EL (cell line): ENCODE results near the gene TTYH3.

Source experiments
- DNase-seq: peaks from one replicate; pipeline ENCODE4 v3.0.0-alpha.2; 2016

Gene TTYH3

DNA sequence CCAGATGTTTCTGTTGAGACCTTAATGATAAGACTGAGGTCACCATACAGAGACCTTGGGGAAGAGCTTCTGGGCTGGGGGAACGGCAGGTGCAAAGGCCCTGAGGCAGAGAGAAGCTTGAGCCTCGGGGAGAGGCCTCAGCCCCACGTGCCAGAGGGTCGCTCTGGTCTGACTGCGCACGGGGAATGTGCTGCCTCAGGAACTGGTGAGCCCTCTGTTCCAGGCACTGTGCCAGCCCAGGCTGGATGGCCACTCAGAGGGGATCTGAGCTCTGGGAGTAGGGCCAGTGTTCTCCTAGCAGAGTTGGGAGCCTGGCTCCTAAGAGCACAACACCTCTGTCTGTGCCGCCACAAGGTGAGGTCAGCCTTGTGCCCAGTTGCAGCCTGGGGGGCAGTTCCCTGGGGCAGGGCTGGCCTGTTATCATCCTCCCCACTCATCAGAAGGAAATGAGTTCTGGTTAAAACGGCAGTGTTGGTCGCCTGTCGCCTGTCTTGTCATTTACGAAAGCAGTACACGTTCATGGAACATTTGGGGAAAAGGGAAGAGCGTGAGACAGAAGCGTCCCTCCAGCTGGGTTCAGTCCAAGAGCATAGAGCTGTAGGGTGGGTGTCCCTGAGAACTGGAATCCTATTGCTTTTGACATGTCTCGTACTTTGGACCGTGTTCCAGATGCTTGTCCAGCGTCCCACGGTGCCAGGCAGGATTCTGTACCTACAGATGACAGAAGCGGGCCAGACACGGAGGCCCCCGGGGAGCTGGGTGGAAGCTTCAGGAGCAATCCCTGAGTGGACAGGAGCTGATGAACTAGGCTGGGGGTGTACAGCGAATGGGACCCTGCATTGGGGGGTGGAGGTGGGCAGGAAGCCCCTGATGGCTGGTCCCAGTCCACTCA is 4.3 kb downstream of the TTYH3 start:
- DNase-seq = peak; percentile 76

DNA sequence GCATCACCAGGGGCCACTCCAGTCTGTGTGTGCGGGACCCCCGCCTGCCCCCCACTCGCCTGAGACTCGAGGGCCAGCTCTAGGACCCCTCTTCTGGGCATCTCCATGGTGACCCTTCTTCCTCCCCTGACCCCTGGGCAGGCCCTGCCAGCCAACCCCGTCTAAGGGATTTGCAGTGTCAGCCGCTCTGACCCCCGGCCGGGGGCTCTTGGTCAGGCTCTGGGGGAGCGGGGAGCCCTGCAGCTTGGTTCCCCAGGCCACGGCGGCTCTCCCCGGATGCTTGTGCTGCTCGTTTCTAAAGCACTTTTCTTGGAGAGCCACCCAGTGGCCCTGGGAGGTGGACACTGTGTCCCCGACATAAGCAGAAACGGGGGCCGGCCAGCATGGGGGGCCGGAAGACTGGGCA is 5.3 kb downstream of the TTYH3 start:
- DNase-seq = no peak

DNA sequence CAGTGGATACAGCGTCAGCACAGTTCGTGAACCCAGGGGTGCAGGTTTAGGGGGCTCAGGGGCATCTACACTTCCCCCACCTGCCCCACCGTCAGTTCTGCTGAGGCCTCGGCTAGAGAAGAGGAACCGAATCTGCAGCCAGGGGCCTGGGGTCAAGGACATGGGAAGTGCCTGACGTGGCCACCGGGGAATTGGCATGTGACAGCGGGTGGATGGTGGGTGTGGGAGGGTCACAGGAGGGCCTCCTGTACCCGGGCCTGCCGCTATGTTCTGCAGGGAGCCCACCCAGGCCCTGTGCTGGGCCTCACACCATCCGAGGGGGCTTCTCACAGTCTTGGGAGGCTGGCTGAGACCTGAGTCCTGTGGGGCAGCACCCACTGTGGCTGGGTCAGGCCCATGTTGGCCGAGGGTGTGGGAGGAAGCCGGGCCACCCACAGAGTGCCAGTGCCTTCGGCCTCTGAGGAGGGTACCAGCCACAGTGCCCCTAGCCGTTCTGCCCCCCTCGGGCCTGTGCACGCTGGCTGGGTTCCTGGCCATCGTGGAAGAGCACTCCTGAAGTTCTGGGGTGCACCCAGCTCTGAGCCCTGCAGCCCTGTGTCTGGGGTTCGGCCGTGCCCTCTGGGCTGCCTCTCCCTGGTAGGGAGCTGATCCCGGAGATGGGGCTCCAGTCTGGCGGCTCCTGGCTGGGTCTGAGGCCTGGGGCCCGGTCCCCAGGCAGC is 5.9 kb downstream of the TTYH3 start:
- no peak for DNase-seq

DNA sequence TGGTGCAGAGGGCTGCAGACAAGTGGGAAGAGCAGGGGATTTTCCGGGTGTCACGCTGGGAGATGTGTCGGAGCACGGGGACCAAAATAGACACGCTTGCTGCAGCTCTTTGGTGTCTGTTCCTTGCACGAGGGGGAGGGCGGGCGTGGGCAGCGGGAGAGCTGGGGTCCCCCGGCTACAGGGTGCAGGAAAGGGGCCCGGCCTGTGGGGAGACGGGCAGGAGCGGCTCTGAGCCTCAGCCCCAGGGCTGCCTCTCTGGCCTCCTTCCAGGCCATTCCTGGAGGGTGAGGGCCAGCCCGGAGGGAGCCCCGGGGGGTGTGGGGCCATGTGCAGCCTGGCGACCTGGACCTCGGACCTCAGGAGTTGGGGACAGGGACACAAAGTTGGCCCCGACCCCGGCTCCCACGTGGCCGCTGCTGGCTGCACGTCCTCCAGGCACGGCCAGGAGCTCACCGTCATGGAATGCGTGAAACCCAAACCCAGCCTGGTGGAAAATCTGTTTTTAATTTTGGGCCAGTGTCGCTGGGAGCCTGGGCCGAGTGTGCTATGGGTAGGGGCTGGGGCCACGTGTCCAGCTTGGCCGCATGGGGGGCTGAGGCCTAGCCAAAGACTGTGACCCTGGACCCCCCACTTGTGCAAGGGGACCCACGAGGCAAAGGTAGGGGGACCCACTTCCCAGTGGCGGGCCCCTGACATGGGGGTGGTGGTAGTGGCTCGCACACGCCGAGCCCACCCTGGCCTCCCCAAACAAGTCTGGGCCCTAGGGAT is 6.6 kb downstream of the TTYH3 start:
- peak; percentile 82 for DNase-seq

DNA sequence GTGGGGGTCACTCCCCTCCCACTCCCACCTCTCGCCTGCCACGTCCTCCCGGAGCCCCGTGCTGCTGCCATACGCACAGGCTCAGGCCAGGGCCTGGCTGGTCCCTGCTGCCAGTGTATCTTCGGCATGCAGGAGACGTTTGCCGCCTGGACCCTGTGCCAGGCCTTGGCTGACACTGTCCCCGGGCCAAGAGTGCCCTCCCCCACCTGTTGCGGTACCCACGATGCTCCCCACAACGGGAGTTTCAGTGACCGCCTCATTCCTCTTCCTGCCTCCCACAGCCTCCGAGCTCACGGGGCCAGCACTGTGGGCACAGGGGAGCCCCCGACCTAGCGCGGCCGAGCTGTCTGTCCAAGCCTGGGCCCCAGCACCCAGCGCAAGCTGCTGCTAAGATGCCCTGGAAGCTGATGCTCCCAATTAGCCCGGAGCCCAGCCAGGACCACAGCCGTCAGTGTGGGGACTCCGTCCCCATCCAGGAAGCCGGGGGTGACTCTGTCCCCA is 7.4 kb downstream of the TTYH3 start:
- DNase-seq = no peak

DNA sequence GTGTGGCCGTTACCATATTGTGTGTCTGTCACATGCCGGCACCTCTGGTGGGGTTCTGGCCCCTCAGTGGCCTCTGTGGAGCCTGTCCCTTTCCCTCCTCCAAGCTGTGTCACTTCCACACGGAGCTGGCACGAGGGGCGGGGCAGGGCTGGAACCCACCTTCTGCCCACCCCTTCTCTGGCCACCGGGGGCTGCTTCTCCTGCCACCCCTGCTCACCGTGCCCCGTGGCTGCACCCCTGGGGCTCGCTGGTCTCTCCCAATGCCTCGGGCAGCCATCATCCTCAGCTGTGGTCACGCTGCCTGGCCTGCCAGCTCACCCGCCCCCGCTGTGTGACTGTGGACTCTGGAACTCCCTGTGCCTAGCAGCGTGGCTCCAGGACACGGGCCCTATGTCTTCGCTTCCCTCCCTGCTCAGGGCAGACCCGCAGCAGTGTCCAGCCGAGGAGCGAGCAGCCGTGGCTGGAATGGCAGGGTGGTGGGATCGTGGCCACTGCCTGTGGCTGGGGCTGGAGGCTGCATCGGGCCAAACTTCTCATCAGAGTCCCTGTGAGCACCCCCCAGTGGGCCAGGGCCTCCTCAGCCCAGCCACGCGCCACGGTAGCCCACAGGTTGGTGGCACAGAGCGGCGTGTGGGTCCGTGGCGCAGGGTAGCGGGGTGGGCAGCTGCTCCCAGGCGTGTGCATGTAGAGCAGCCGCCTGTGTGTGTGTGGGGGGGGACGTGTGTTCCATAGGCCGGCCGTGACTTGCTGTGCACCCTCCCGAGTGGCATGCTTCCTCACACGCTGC is 8.1 kb downstream of the TTYH3 start:
- DNase-seq = no peak

DNA sequence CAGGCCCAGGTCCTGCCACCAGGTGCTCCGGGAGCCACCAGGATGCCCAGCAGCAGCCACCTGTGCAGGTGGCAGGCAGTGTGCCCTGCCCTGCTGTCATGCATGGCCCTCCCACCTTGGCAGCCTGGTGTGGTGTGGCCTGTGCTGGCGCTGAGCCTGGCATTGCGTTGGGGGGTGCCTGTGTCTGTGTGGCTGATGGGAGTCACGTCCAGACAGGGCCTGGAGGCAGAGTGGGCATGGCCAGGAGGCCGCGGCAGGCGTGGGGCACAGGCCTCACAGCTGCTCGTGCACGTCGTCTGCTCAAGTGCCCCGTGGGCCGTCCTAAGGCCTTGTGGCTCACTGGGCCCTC is 8.7 kb downstream of the TTYH3 start:
- no peak for DNase-seq

DNA sequence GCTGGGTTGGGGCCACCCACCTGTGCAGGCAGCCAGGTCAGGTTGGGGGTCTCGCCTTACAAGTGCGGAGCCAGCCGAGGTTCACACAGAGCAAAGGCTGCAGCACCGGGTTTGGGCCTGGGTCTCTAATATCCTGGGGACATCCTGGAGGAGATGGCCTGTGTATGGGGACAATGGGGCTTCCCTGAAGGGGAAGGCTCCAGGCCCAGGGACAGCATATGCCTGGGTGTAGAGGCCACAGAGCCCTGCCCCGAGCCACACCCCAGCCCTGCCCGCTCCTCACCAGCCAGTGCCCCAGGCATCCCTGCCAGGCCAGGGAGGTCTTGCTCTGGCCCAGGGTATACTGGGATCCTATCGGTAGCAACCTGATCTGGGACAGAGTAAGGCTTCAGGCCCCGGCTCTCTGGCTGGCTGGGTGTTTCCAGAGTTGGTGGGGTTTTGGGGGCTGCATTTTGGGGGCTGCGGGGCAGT is 9.1 kb downstream of the TTYH3 start:
- DNase-seq = no peak

DNA sequence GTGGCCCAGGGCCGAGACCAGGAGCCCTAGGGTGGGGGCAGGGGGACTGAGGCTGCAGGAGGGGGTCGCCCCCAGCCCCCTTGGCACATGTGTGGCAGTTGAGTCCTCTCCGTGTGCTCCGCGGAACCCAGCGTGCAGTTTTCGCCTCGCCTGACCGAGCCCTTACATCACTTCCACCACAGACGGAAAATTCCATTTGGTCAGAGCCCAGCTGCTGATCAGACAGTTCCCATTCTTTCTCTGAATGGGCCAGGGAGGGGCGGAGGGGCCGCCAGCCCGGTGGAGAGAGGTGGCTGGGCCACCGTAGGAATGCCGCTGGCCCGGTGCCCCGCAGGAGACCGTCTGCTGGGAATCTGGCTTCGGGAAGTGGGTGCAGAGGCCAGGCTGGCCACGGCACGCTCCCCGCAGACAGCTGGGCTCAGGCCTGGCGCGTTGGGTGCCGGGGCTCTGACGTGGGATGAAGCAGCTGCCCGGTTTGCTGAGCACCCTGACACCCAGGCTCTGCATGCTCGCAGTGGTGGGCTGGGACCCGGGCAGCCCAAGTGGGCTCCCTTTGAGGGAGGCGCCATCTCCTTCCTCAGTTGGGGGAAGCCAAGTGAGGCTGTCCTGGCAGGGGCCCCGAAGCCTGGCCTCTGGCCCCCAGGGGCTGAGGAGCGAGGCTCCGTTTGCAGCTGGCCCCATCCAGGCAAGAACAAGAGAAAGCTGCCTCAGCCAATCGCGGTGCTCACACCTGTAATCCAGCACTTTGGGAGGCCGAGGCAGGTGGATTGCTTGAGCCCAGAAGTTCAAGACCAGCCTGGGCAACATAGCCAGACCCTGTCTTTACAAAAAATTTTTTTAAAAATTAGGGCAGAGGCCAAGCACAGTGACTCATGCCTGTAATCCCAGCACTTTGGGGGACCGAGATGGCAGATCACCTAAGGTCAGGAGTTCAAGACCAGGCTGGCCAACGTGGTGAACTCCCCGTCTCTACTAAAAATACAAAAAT is 9.9 kb downstream of the TTYH3 start:
- peak; percentile 97 for DNase-seq

DNA sequence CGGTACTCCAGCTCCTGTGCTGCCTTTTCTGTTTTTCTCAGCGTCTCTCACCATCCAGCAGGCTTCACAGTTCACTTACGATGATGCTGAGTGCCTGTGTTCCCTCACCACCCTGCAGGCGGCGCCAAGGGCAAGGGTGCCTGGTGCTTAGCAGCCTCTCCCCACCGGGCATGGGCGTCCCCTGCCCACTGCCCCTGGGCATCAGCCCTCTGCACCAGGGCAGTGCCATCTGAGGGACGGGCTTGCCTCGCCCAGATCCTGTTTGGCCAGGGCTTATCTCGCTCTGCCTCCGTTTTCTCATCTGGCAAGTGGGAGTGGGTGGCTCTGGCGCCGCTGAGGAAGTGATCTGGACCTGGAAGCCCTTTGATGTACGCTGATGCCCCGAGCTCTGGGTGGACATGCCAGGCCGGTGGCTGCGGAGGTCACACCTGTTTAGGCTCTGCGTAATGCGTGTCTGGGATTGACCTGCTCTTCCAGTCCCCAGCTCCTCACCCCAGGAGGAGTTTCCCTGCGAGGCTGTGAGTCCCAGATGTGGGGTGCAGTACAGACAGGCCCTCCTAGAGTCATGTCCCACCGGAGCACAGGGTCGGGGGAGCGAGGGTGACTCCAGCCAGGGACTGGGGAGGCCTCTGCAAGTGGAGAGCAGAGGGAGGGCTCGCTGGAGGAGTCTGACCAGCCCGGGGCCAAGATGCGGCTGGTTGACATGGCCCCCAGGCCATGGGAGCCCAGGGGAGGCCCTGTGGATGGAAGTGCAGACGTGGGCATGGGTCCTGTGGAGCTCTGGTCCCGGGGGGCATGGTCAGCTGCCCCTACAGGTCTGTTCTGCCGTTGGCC is 11.8 kb downstream of the TTYH3 start:
- DNase-seq = no peak

DNA sequence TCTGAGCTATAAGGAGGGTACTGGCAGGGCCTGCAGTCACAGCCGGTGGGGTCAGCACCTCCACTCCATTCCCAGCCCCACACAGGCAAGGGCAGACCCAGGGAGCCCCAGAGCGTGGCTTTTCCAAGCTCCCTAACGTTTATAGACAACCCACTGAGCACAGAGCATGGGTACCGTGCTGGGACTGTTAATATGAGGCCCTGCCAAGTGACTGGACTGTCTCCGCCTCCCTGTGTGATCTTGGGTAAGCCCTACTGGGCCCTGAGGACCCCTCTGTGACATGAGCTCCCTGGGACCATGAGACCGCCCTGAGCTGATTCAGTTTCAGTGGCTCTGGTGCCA is 12.4 kb downstream of the TTYH3 start:
- no peak for DNase-seq

DNA sequence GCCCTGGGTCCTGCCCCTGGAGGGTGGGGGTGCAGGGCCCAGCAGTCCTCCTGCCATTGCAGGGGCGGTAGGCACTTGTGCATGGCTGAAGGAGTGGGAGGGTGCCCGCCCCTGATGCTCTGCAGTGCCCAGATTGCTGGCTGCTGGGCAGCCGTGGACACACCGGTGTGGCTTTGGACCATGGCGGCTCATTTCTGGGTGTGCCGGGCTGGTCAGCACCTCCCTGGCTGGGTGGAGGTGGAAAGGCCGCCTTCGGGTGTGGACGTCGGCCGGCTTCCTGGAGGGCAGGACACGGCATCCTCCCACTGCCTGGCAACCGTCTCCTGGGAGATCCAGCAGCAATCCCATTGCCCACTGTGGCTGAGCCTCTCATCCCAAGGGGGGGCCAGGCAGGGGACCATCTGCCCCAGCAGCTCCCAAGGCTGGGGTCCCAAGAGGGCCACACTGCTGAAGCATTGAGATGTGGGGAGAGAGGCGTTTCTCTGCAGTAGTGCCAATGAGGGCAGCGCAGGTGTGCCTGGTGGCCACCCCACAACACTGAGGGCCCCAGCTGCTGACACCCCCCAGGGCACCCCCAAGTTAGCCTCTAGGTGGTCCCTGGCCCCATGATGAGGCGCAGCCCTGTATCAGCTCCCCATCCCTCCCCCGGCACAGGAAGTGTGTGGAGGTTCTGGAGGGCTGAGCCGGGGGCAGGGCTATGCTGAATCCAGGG is 12.9 kb downstream of the TTYH3 start:
- no peak for DNase-seq

DNA sequence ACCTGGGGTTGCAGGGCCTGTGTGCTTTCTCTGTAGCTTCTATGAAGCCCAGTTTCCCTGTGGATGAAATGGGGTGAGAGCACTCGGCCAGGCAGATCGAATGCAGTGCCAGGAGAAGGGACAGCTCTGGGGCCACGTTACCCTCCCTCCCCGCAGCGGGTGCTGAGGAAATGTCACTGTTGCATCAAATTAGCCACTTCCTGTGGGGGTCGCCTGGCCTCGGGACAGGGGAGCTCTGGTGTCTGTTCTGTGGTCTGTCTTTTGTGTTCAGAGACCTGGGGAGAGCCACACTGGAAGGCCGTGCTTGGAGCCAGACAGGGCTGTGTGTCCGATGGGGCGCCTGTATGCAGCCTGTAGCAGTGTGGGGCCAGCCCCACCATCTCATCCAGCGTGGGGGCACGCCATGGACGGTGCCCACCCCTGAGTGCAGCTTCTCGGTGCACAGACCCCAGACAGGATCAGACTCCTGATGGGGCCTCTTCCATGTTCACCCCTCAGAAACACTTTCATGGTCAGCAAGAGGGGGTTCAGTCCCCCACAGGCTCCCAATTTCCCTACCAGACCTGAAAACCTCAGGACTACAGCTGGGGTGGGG is 13.6 kb downstream of the TTYH3 start:
- no peak for DNase-seq

DNA sequence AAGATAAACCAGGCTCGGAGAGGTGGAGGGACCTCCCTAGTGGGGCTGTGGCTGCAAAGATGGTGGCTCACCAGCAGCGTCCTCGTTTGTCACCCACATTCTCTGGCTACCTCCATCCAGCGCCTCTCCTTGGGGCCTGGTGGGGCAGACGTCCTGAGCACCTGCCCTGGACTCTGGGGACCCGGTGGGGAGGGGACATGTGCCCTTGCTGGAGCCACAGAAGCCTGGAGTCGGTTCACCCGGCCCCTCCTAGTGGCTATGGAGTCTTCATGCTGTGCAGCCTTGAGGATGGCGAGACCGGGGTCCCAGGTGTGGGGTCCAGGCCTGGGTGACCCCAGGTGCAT is 14.5 kb downstream of the TTYH3 start:
- no peak for DNase-seq

DNA sequence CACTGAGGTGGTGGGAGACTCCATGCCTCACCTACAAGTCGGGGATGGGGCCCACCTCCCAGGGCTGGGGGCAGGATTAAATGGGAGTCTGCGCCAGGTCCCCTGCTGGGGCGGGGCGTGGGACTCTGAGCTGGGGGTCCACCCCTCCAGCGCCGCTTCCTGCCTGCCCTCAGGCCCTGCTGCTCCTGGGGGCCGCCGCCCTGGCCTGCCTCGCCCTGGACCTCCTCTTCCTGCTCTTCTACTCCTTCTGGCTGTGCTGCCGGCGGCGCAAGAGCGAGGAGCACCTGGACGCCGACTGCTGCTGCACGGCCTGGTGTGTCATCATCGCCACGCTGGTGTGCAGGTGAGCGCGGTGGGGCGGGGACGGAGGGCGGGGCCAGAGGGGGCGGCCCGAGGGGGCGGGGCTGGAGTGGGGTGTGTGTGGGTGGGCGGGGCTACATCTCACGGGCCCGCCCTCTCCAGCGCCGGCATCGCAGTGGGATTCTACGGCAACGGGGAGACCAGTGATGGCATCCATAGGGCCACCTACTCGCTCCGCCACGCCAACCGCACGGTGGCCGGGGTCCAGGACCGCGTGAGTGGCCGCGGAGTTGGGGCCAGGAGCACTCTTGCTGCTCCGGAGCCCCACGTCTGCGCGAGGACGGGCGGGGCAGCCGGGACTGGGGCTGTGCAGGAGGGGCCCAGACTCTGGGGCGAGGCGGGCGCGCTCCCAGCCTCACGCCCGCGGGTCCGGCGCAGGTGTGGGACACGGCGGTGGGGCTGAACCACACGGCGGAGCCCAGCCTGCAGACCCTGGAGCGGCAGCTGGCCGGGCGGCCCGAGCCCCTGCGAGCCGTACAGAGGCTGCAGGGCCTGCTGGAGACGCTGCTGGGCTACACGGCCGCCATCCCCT is 15.1 kb downstream of the TTYH3 start:
- DNase-seq = no peak

DNA sequence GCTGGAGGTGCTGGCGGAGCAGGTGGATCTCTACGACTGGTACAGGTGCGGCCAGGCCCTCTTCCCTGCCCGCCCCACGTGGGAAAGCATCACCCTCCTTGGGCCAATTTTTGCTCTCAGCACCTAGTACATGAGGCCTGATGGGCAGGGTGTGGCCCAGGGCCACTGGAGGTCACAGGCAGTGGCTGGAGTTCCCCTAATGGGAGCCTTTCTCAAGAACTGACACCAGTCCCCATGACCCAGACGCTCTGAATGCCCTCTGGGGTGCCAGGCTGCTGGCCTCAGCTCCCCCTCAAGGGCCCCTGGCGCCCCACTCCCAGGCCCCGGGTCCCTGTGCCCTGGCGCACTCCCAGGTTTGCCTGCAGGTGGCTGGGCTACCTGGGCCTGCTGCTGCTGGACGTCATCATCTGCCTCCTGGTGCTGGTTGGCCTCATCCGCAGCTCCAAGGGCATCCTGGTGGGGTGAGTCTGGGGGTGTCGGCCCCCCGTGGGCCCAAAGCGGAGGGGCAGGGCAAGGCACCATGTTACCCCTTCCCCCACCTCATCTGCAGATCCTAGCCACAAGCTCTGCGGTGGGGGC is 15.9 kb downstream of the TTYH3 start:
- no peak for DNase-seq

DNA sequence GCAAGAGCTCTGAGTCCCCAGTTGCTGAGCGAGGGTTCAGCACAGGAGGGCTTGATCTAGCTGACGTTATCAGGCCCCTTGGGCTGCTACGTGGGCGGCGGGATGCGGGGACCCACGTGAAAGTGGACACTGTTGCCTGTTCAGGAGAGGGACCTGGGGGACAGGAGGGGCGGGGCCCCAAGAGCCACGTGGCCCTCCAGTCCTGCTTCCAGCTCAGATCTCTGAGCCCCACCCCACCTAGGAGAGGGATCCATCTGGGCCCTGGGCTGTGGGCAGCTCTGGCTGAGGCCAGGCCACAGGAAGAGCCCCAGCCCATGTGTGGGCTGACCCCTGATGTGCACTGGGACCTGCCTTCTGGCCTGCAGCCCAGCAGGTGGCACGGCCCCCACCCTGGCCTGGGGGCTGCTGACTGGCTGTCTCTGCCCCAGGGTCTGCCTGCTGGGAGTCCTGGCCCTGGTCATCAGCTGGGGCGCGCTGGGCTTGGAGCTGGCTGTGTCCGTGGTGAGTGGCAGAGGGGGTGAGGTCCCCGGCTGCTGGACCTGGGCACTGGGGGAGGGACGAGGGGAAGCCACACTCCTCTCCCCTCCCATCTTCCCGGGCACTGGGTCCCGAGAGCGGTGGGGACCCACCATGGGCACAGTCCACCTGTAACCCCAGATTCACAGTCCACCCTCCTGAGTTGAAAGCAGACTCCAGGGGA is 17.5 kb downstream of the TTYH3 start:
- DNase-seq = no peak
